CD14-positive monocyte (primary cell): ENCODE results near the gene SEPTIN14. TPM values are rescaled to one million over a fixed set of nuclear protein-coding genes. Genes with fewer than 3 reads are reported as not detected.

Experiments used
- DNase-seq, 3 donors: peaks; one replicate each; pipeline ENCODE4 v3.0.0-alpha.2; 2011 to 2022
- H2AFZ ChIP-seq: 2 replicates; pipeline ENCODE4 v1.6.0; 2012; ENCODE audit warnings: mild to moderate bottlenecking, low read depth, low read length, inconsistent platforms; ENCODE audit not compliant: insufficient read depth, poor library complexity, severe bottlenecking
- H3K27ac ChIP-seq, 2 donors: 1 replicate in 1 of 2; 2 replicates in 1 of 2; pipeline ENCODE4 v1.5.1; 2012 to 2013; ENCODE audit warnings: low read length in 2 of 2, control low read depth in 1 of 2, inconsistent platforms in 1 of 2, low read depth in 1 of 2, mild to moderate bottlenecking in 1 of 2
- H3K27me3 ChIP-seq, 2 donors: one replicate each; pipeline versions ENCODE4 v1.6.0 to v1.6.1; 2011 to 2013; ENCODE audit warnings: low read length in 2 of 2; ENCODE audit not compliant: control insufficient read depth in 2 of 2, insufficient read depth in 2 of 2
- H3K36me3 ChIP-seq, 2 donors: replicated peaks in 1 of 2; 1 replicate in 1 of 2; 2 replicates in 1 of 2; pipeline versions ENCODE4 v1.5.1 to v1.6.1; 2012 to 2013; ENCODE audit warnings: low read length in 2 of 2, control low read depth in 1 of 2, inconsistent platforms in 1 of 2, mild to moderate bottlenecking in 1 of 2; ENCODE audit not compliant: insufficient read depth in 2 of 2, control insufficient read depth in 1 of 2
- H3K4me1 ChIP-seq, 2 donors: 1 replicate in 1 of 2; 2 replicates in 1 of 2; pipeline versions ENCODE4 v1.5.1 to v1.6.1; 2012 to 2013; ENCODE audit warnings: low read length in 2 of 2, control low read depth in 1 of 2, inconsistent platforms in 1 of 2, mild to moderate bottlenecking in 1 of 2, moderate library complexity in 1 of 2; ENCODE audit not compliant: insufficient read depth in 2 of 2, control insufficient read depth in 1 of 2
- H3K4me2 ChIP-seq: replicated peaks from 2 replicates; pipeline ENCODE3; 2012; ENCODE audit warnings: low read length, moderate library complexity, mild to moderate bottlenecking; ENCODE audit not compliant: poor library complexity, severe bottlenecking; ENCODE audit errors: extremely low read depth
- H3K4me3 ChIP-seq, 3 experiments: fragments of 200-600 bp in 1 of 3; sonication (generic) in 1 of 3; replicated peaks in 1 of 3; 1 replicate in 2 of 3; 2 replicates in 1 of 3; pipeline ENCODE4 v1.5.1; 2011 to 2013; ENCODE audit warnings: low read length in 3 of 3, mild to moderate bottlenecking in 3 of 3, control low read depth in 2 of 3, low read depth in 2 of 3, inconsistent platforms in 1 of 3, moderate library complexity in 1 of 3
- H3K79me2 ChIP-seq: 2 replicates; pipeline ENCODE4 v1.6.0; 2012; ENCODE audit warnings: mild to moderate bottlenecking, control low read depth, inconsistent platforms, low read length, moderate library complexity; ENCODE audit not compliant: insufficient read depth
- H3K9ac ChIP-seq: 2 replicates; pipeline ENCODE4 v1.6.0; 2017; ENCODE audit warnings: low read length, mild to moderate bottlenecking; ENCODE audit not compliant: insufficient read depth, poor library complexity, severe bottlenecking
- H3K9me3 ChIP-seq, 2 donors: replicated peaks in 1 of 2; 1 replicate in 1 of 2; 2 replicates in 1 of 2; pipeline versions ENCODE4 v1.5.1 to v1.6.1; 2012 to 2013; ENCODE audit warnings: low read length in 2 of 2, control low read depth in 1 of 2; ENCODE audit not compliant: control insufficient read depth in 1 of 2, insufficient read depth in 1 of 2
- H4K20me1 ChIP-seq: 2 replicates; pipeline ENCODE4 v1.6.0; 2012; ENCODE audit warnings: mild to moderate bottlenecking, low read length, control low read depth, moderate library complexity; ENCODE audit not compliant: insufficient read depth
- H3K27ac Mint-ChIP-seq, 7 donors: one replicate each; pipeline ENCODE4 v1.8.0; 2020; ENCODE audit warnings: mild to moderate bottlenecking in 7 of 7, mixed read lengths in 7 of 7, moderate library complexity in 6 of 7, inconsistent platforms in 2 of 7
- H3K27me3 Mint-ChIP-seq, 3 donors: one replicate each; pipeline ENCODE4 v1.8.0; 2021 to 2022; ENCODE audit warnings: low read depth in 3 of 3, mild to moderate bottlenecking in 3 of 3, mixed read lengths in 3 of 3, moderate library complexity in 3 of 3, inconsistent platforms in 1 of 3
- H3K36me3 Mint-ChIP-seq, 2 donors: one replicate each; pipeline ENCODE4 v1.8.0; 2020; ENCODE audit warnings: mixed read lengths in 2 of 2, inconsistent platforms in 1 of 2, mild to moderate bottlenecking in 1 of 2
- H3K4me1 Mint-ChIP-seq: one replicate; pipeline ENCODE4 v1.8.0; 2020; ENCODE audit warnings: mild to moderate bottlenecking, mixed read lengths
- H3K4me3 Mint-ChIP-seq, 2 donors: one replicate each; pipeline ENCODE4 v1.8.0; 2020; ENCODE audit warnings: mild to moderate bottlenecking in 2 of 2, mixed read lengths in 2 of 2, moderate library complexity in 1 of 2
- H3K9me3 Mint-ChIP-seq, 7 donors: one replicate each; pipeline ENCODE4 v1.8.0; 2020 to 2022; ENCODE audit warnings: mixed read lengths in 7 of 7, mild to moderate bottlenecking in 6 of 7, moderate library complexity in 6 of 7, inconsistent platforms in 2 of 7
- WGBS: methylation state at CpG from one replicate; pipeline ENCODE4 v1.1.5; 2013; ENCODE audit warnings: missing lambda C conversion rate; ENCODE audit not compliant: insufficient coverage; 5-methylcytosine and 5-hydroxymethylcytosine counted together
- intact Hi-C, 2 donors: fragments of 100-400 bp; cut with micrococcal nuclease; formaldehyde crosslinking; loops; one replicate each; pipeline versions ENCODE4 v1.15.0 to v1.15.1; 2023
- polyA plus RNA-seq, 3 donors: library from polyadenylated mRNA; depleted of rRNA in 1 of 3; unstranded in 2 of 3; stranded (reverse) in 1 of 3; fragments of 300-500 nt in 2 of 3; fragments of >200 nt in 1 of 3; fragmentation: Illumina TruSeq in 2 of 3; gene quantifications; 1 replicate in 2 of 3; 2 replicates in 1 of 3; pipeline ENCODE4 v1.2.3, GENCODE V29; 2012 to 2021
- TF ChIP-seq, protein P1 (sequence below): fragments of 200-600 bp; IDR thresholded peaks from one replicate; pipeline ENCODE4 v1.8.0; 2022; ENCODE audit warnings: antibody characterized with exemption, mild to moderate bottlenecking

Gene SEPTIN14
- polyA plus RNA-seq, 3 donors: not detected

DNA sequence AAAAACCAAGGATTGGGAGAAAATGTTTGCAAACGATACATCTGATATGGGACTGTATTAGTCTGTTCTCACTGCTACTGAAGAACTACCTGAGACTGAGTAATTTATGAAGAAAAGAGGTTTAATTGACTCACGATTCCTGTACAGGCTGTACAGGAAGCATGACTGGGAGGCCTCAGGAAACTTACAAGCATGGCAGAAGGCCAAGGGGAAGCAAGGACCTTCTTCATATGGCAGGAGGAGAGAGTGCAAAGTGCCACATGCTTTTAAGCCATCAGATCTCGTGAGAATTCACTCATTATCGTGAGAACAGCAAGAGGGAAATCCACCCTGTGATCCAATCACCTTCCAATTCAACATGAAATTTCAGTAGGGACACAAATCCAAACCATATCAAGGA lies 35.7 kb upstream of the SEPTIN14 start:
- Histone ChIP-seq H3K9ac (no peak overlapping the region), H2AFZ (no peak overlapping the region), H3K4me3 (no peak overlapping the region), H4K20me1 (no peaks in the 10 kb centered on the region), H3K79me2 (no peaks in the 10 kb centered on the region), H3K27me3 (no peaks in the 10 kb centered on the region), H3K4me1 (no peaks in the 10 kb centered on the region), H3K36me3 (no peaks in the 10 kb centered on the region), H3K4me2 (no peak overlapping the region), H3K9me3 (peaks cover 19% of the 10 kb centered on the region in 2 donors), H3K27ac (no peak overlapping the region)
- H3K4me3 Mint-ChIP-seq: no peak overlapping the region
- 56% methylated on average over 2 of the region's 4 CpGs for WGBS
- H3K27me3 Mint-ChIP-seq: peaks cover 0 to 2% (median 2%) of the 10 kb centered on the region in 3 donors
- intact Hi-C loops: loop anchor here in 1 of 2 donors (10.0 kb wide), 1 partner anchor 177 kb away; no protein-coding TSS in a partner anchor
- TF ChIP-seq, protein P1, sequence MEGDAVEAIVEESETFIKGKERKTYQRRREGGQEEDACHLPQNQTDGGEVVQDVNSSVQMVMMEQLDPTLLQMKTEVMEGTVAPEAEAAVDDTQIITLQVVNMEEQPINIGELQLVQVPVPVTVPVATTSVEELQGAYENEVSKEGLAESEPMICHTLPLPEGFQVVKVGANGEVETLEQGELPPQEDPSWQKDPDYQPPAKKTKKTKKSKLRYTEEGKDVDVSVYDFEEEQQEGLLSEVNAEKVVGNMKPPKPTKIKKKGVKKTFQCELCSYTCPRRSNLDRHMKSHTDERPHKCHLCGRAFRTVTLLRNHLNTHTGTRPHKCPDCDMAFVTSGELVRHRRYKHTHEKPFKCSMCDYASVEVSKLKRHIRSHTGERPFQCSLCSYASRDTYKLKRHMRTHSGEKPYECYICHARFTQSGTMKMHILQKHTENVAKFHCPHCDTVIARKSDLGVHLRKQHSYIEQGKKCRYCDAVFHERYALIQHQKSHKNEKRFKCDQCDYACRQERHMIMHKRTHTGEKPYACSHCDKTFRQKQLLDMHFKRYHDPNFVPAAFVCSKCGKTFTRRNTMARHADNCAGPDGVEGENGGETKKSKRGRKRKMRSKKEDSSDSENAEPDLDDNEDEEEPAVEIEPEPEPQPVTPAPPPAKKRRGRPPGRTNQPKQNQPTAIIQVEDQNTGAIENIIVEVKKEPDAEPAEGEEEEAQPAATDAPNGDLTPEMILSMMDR: no peak
- H3K36me3 Mint-ChIP-seq: peaks cover 3 to 5% of the 10 kb centered on the region in 2 donors
- DNase-seq: no peak
- H3K4me1 Mint-ChIP-seq: no peaks in the 10 kb centered on the region
- H3K27ac Mint-ChIP-seq: no peak overlapping the region
- H3K9me3 Mint-ChIP-seq: peaks cover 8 to 32% (median 24%) of the 10 kb centered on the region in 7 donors

DNA sequence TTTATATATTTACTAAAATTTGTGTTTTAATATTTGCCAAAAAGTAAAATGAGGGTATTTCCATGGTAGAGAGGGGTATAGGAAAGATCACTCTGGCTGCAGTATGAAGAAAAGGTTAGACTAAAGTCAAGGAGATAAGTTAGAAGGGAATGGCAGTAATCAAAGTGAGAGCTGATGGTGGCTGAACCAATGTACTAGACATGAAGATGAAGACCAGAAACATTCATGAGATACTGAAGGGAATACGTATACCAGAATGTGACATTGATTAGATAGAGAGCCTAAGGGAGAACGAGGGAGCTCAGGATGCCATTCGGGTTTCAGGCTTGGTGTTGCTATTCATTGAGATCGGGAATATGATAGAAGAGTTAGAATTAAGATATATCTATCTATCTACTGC lies 32.5 kb upstream of the SEPTIN14 start:
- no peak overlapping the region for H3K4me3 Mint-ChIP-seq
- WGBS: no CpG with 5 or more reads among the region's 4 CpGs
- H3K9me3 Mint-ChIP-seq: peaks cover 6 to 24% (median 18%) of the 10 kb centered on the region in 7 donors

More for the DNA sequence above, 32.5 kb upstream of the SEPTIN14 start:
- Histone ChIP-seq H3K27ac (no peak overlapping the region), H2AFZ (no peak overlapping the region), H3K4me1 (no peaks in the 10 kb centered on the region), H3K4me2 (no peak overlapping the region), H3K27me3 (no peaks in the 10 kb centered on the region), H3K4me3 (no peak overlapping the region), H3K36me3 (no peaks in the 10 kb centered on the region), H3K79me2 (no peaks in the 10 kb centered on the region), H3K9ac (no peak overlapping the region), H3K9me3 (peaks cover 16 to 18% of the 10 kb centered on the region in 2 donors), H4K20me1 (no peaks in the 10 kb centered on the region)
- DNase-seq: no peak
- Mint-ChIP-seq H3K27me3 (peaks cover 0 to 3% (median 0%) of the 10 kb centered on the region in 3 donors), H3K4me1 (no peaks in the 10 kb centered on the region), H3K27ac (no peak overlapping the region), H3K36me3 (no peaks in the 10 kb centered on the region)
- TF ChIP-seq, protein P1: no peak
- intact Hi-C loops: loop anchor here in 1 of 2 donors (10.0 kb wide), 1 partner anchor 180 kb away; no protein-coding TSS in a partner anchor
